Activated CD8-positive, alpha-beta T cell treated with anti-CD3 and anti-CD28 coated beads for 36 hours (primary cell): ENCODE measurements around the gene DNAH9. TPM values are rescaled to one million over a fixed set of nuclear protein-coding genes. Genes with fewer than 3 reads are reported as not detected.

ENCODE experiments used
- ATAC-seq: fragments of 200-7000 bp; cut with Tn5 transposase; one replicate; pipeline ENCODE4 v1.10.0; 2021; ENCODE audit warnings: mild to moderate bottlenecking, moderate library complexity
- CTCF ChIA-PET: fragments of 350-600 bp; sonication (Branson Sonifier 250); formaldehyde crosslinking; loops from one replicate; lab custom pipeline; 2021; ENCODE audit warnings: antibody characterized with exemption; lab: Charles Lee
- POLR2A ChIA-PET: fragments of 350-600 bp; sonication (Branson Sonifier 250); formaldehyde crosslinking; loops from one replicate; lab custom pipeline; 2021; ENCODE audit warnings: antibody characterized with exemption; lab: Charles Lee
- DNase-seq: peaks from one replicate; pipeline ENCODE4 v3.0.0-alpha.2; 2020
- H3K27ac Mint-ChIP-seq: one replicate; pipeline ENCODE4 v1.8.0; 2021; ENCODE audit warnings: mild to moderate bottlenecking, mixed read lengths
- H3K27me3 Mint-ChIP-seq: one replicate; pipeline ENCODE4 v1.8.0; 2021; ENCODE audit warnings: mixed read lengths
- H3K36me3 Mint-ChIP-seq: one replicate; pipeline ENCODE4 v1.8.0; 2021; ENCODE audit warnings: low read depth, mixed read lengths
- H3K4me1 Mint-ChIP-seq: one replicate; pipeline ENCODE4 v1.8.0; 2021; ENCODE audit warnings: low read depth, mixed read lengths
- H3K4me3 Mint-ChIP-seq: one replicate; pipeline ENCODE4 v1.8.0; 2021; ENCODE audit warnings: mild to moderate bottlenecking, moderate library complexity, mixed read lengths
- H3K9me3 Mint-ChIP-seq: one replicate; pipeline ENCODE4 v1.8.0; 2021; ENCODE audit warnings: mixed read lengths
- CTCF ChIP-seq: fragments of 200-600 bp; IDR thresholded peaks from one replicate; pipeline ENCODE4 v1.8.0; 2022; ENCODE audit warnings: antibody characterized with exemption, mild to moderate bottlenecking
- intact Hi-C: fragments of 100-400 bp; cut with micrococcal nuclease; formaldehyde crosslinking; loops from one replicate; pipeline ENCODE4 v1.10.0; 2022
- total RNA-seq, 2 experiments: library from RNA; stranded (reverse); gene quantifications; one replicate each; pipeline ENCODE4 v1.2.3, GENCODE V29; 2021

The DNAH9 gene
- total RNA-seq, 2 experiments from 2014 or later = not detected

DNA sequence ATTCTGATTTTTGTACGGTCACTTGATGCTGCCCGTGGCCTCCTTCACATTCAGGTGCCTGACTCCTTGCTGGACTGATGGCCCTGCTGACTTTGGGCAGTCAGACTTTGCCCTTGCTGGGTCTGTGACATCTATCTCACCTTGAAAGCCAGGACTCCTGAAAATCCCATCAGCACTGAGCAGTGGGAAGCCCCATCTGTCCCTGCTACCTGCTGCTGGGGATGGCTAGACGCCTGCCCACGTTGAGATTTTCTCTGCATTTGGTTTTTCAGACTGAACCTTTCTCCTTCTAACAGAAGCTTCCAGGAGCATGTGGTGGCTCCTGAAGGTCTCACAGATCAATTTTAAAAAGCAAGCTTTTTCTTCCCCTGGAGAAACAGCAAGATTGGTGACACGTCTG lies 409.2 kb downstream of the DNAH9 start:
- Mint-ChIP-seq H3K4me3 (no peak overlapping the region), H3K27me3 (peaks cover 5% of the 10 kb centered on the region), H3K36me3 (no peaks in the 10 kb centered on the region), H3K9me3 (no peaks in the 10 kb centered on the region), H3K4me1 (no peaks in the 10 kb centered on the region), H3K27ac (no peak overlapping the region)
- intact Hi-C loops = no loop called here
- ChIA-PET CTCF (interaction anchor here (0.9 kb wide), 1 partner anchor 10 kb away, joined by 3 read pairs; the partner anchor contains the start of gene ZNF18), POLR2A (interaction anchor here (1.0 to 3.5 kb wide), 4 partner anchors 10 to 16 kb away, joined by 3 to 16 read pairs (median 4); partner anchors contain the start of genes MAP2K4 and ZNF18)
- DNase-seq (no peak), ATAC-seq (no peak)
- no peak for TF ChIP-seq CTCF
